Effector memory CD4-positive, alpha-beta T cell (primary cell): ENCODE data around the gene RSPH4A.
"Not testable (repeated sequence)": the region's sequence is repeated elsewhere in the genome, so short reads cannot be mapped to it uniquely, and the experiment has no call there.

Experiments
- DNase-seq, 3 donors: peaks; one replicate each; pipeline ENCODE4 v3.0.0-alpha.2; 2020
- H3K27ac ChIP-seq: 2 replicates; pipeline ENCODE4 v1.7.0; 2013; ENCODE audit warnings: mild to moderate bottlenecking, low read length, moderate library complexity; ENCODE audit not compliant: insufficient read depth, poor library complexity, severe bottlenecking
- H3K27me3 ChIP-seq: replicated peaks from 2 replicates; pipeline ENCODE4 v1.7.0; 2013; ENCODE audit warnings: mild to moderate bottlenecking, low read length; ENCODE audit not compliant: insufficient read depth, control insufficient read depth, poor library complexity, severe bottlenecking
- H3K36me3 ChIP-seq: 2 replicates; pipeline ENCODE4 v1.7.0; 2013; ENCODE audit warnings: mild to moderate bottlenecking, low read length, moderate library complexity; ENCODE audit not compliant: control insufficient read depth, insufficient read depth
- H3K4me1 ChIP-seq: 2 replicates; pipeline ENCODE4 v1.7.0; 2013; ENCODE audit warnings: low read length, mild to moderate bottlenecking; ENCODE audit not compliant: control insufficient read depth, insufficient read depth, poor library complexity, severe bottlenecking
- H3K4me3 ChIP-seq: 2 replicates; pipeline ENCODE4 v1.7.0; 2013; ENCODE audit warnings: low read length, low read depth, mild to moderate bottlenecking; ENCODE audit not compliant: insufficient read depth, poor library complexity, severe bottlenecking
- H3K9me3 ChIP-seq: 2 replicates; pipeline ENCODE4 v1.7.0; 2013; ENCODE audit warnings: mild to moderate bottlenecking, low read length, moderate library complexity; ENCODE audit not compliant: control insufficient read depth

The RSPH4A gene

DNA sequence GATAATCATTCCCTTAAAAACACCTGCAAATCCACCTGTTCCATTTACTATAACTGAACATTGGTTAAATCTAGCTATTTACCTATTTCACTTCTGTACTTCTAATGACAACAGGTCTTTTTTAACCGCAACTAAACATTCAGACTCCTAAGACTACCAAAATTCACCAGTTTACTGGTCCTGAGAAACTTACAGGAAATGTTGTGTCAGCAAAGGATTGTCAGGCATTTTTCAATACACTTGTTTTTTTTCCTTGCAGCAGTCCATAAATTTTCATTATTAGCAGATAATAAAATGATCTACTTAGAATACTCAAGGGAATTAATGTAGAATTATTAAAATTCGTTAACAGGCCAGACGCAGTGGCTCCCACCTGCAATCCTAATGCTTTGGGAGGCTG is 47.0 kb downstream of the RSPH4A start:
- Histone ChIP-seq H3K4me3 (no peak overlapping the region), H3K4me1 (peaks cover 7% of the 10 kb centered on the region), H3K27me3 (no peaks in the 10 kb centered on the region), H3K9me3 (no peaks in the 10 kb centered on the region), H3K36me3 (peaks cover 2% of the 10 kb centered on the region), H3K27ac (no peak overlapping the region)
- DNase-seq = no peak

GRCh38 chr6:116664169-116664568 is 47.9 kb downstream of the RSPH4A start:
- H3K36me3 ChIP-seq, DNase-seq, H3K27ac ChIP-seq, H3K9me3 ChIP-seq, H3K4me1 ChIP-seq, H3K27me3 ChIP-seq, H3K4me3 ChIP-seq: not testable (repeated sequence)

DNA sequence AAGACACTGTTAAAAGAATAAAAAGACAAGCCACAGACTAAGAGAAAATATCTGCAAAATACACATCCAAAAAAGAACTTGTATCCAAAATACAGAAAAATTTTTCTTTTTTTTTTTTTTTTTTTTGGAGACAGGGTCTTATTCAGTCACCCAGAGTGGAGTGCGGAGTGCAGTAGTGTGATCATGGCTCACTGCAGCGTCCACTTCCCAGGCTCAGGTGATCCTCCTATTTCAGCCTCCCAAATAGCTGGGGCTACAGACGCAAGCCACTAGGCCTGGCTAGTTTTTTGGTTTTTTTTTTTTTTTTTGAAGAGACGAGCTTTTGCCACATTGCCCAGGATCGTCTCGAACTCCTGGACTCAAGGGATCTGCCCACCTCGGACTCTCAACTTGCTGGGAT is 49.2 kb downstream of the RSPH4A start:
- Histone ChIP-seq H3K4me1 (peaks cover 7% of the 10 kb centered on the region), H3K9me3 (no peaks in the 10 kb centered on the region), H3K27me3 (no peaks in the 10 kb centered on the region), H3K36me3 (no peaks in the 10 kb centered on the region), H3K4me3 (no peak overlapping the region), H3K27ac (no peak overlapping the region)
- DNase-seq = no peak

DNA sequence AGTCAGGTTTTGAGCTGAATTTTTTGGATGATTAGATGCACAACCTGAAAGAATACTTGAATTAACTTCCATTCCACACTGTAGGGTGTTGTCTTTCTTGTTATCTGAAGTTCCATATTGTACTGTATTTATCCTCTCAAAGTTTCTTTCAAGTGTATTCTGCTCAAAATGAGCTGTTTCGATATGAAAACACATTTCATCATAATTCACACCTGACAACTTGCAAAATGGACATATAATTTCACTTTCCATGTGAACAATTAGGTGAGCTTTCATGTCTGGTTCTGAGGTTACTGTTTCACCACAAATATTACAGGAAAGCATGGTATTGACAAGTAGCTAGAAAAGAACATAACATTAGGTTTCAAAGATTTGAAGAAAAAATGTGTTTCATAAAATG is 50.6 kb downstream of the RSPH4A start:
- no peak overlapping the region for H3K27ac ChIP-seq
- peaks cover 7% of the 10 kb centered on the region for H3K4me1 ChIP-seq
- DNase-seq = no peak
- H3K36me3 ChIP-seq = no peaks in the 10 kb centered on the region
- no peak overlapping the region for H3K4me3 ChIP-seq
- no peaks in the 10 kb centered on the region for H3K27me3 ChIP-seq
- no peaks in the 10 kb centered on the region for H3K9me3 ChIP-seq

GRCh38 chr6:116667623-116668022 is 51.3 kb downstream of the RSPH4A start:
- Histone ChIP-seq H3K4me3 (no peak overlapping the region), H3K4me1 (peaks cover 7% of the 10 kb centered on the region), H3K9me3 (no peaks in the 10 kb centered on the region), H3K27me3 (no peaks in the 10 kb centered on the region), H3K36me3 (no peaks in the 10 kb centered on the region), H3K27ac (no peak overlapping the region)
- no peak for DNase-seq

DNA sequence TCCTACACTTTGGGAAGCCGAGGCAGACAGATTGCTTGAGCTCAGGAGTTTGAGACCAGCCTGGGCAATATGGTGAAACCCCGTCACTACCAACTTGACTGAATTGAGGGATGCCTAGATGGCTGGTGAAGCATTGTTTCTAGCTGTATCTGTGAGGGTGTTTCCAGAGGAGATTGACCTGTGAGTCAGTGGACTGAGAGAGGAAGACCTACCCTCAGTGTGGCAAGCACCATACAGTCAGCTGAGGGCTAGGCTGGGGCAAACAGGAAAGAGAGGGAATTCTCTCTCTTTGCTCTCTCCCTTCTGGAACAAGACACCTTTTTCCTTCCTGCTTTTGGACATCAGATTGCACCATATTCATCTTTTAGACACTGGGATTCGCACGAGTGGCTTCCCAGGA is 56.0 kb downstream of the RSPH4A start:
- no peaks in the 10 kb centered on the region for H3K4me1 ChIP-seq
- no peak for DNase-seq

GRCh38 chr6:116676021-116676420 is 59.7 kb downstream of the RSPH4A start:
- Histone ChIP-seq H3K36me3 (no peaks in the 10 kb centered on the region), H3K4me3 (no peak overlapping the region), H3K27me3 (no peaks in the 10 kb centered on the region), H3K27ac (no peak overlapping the region), H3K4me1 (no peaks in the 10 kb centered on the region), H3K9me3 (no peaks in the 10 kb centered on the region)
- DNase-seq = no peak

More for the DNA sequence above, 56.0 kb downstream of the RSPH4A start:
- Histone ChIP-seq H3K9me3 (no peaks in the 10 kb centered on the region), H3K4me3 (no peak overlapping the region), H3K36me3 (no peaks in the 10 kb centered on the region), H3K27ac (no peak overlapping the region), H3K27me3 (no peaks in the 10 kb centered on the region)

- Histone ChIP-seq H3K4me1 (no peaks in the 10 kb centered on the region), H3K4me3 (peak within 1 kb of the TSS; percentile 75), H3K27ac (peak within 1 kb of the TSS; percentile 81), H3K36me3 (no peaks in the 10 kb centered on the region), H3K9me3 (no peaks in the 10 kb centered on the region), H3K27me3 (no peaks in the 10 kb centered on the region)
- DNase-seq = peak; percentile 82 to 85 (median 83)
These were observed 64.8 kb downstream of the RSPH4A start, which contains the start of gene KPNA5 for GRCh38 chr6:116680880-116681672. Gene KPNA5 (plus strand): TSS chr6:116681211. CDS start chr6:116681335, 124 bp downstream.

- no peaks in the 10 kb centered on the region for H3K4me1 ChIP-seq
- no peaks in the 10 kb centered on the region for H3K9me3 ChIP-seq
- peak overlapping the region; percentile 75 for H3K4me3 ChIP-seq
- H3K27me3 ChIP-seq = no peaks in the 10 kb centered on the region
- H3K36me3 ChIP-seq = no peaks in the 10 kb centered on the region
- H3K27ac ChIP-seq = peak overlapping the region; percentile 81
- DNase-seq = peak in 2 of 3 donors; percentile 10 to 23
These were observed 66.0 kb downstream of the RSPH4A start for GRCh38 chr6:116682334-116682712.
